GM19240 (cell line): ENCODE results near the gene CHML.

ENCODE experiments used
- DNase-seq: peaks from one replicate; pipeline ENCODE4 v3.0.0; 2011; ENCODE audit warnings: low spot score; ENCODE audit not compliant: insufficient read length

Gene CHML

GRCh38 chr1:241617426-241617825, 22.7 kb downstream of the CHML start:
- DNase-seq, result no peak

- DNase-seq, result no peak
Measured at GRCh38 chr1:241615043-241615974, 24.9 kb downstream of the CHML start.

DNA sequence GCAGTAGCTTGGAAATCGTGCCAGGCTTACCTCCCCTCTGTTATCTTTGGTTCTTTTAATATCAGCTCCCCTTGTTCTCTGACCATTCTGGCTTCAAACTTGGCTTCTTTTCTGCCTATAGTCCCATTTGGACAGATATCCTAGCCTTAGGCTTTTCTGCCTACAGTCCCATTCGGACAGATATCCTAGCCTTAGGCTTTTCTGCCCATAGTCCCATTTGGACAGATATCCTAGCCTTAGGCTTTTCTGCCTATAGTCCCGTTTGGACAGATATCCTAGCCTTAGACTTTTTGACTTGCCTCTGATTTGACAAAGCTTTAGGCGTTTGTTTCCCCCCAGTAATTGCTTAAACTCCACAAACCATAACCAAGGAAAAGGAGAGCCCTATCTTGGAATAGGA, 25.6 kb downstream of the CHML start:
- DNase-seq, result no peak

DNA sequence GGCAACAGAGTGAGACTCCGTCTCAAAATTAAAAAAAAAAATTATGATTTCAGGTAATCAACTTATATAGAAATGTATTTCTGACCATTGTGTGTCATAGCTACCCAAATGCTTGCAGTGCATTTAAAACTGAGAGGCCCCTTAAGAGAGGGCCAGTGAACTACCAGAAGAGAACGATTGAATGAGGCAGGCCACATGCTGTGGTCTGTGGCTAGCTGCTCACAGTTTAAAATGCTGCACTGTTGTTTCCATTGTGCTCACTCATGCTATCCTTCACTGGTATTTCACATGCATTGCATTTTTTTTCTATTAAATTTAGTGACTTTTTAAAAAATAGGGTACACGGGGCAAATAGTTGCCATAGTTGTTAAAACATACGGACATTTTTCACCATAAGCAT, 26.0 kb downstream of the CHML start:
- DNase-seq, result no peak

DNA sequence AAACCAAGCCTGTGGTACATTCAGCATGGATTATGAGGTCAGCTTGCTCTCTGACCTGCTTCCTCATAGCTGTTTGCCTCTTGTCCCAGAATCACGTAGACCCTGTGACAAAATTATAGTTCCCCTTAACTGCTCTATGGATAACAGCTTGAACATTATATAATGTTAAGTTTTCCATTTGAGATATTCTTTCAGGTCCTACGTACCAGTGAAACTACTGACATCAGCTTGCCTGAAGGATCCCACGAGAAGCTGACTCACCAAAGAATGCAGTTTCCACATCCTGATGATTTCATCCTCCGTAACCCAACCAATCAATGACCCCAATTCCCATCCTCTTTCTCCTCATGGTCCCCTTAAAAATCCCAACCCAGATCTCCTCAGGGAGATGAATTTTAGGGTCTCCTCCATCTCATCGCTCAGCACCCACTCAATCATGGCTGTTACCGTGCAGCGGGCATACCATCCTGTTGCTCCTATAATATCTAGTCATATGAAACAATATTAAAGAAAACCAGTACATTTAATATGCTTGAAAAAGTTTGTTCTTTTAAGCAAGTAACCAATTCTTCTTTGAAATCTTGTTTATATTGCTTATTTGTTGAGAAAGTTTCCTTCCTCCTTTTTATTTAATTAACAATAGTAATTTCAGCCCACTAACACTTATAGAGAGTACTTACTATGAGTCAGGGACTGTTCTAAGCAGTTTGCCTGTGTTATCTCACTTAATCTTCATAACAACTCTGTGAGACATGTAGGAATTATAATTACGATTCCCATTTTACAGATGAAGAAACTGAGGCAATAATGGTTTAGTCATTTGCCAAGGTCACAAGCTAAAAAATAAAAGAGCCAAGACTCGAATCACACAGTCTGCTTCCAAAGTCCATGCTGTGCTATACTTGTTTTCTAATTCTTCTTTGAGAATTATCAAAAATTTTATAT, 27.4 kb downstream of the CHML start:
- no peak for DNase-seq

DNA sequence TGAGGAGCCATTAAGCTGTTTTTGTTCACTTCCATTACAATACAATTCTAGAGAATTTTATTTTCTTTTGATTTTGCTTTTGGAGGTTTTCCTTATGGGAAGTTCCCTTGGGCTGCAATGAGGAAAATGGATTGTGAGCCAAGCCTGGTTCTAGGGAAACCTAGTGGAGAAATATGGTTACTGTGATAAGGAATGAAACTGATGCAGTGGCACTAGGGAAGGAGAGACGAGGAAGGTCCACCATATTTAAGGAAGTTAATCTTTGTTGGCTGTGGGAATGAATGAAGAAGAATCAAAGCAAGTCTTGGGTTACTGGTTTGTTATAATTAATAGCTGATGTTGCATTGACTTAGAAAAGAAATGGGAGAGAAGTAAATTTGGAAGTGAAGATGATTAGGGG, 28.4 kb downstream of the CHML start:
- DNase-seq, result no peak

DNA sequence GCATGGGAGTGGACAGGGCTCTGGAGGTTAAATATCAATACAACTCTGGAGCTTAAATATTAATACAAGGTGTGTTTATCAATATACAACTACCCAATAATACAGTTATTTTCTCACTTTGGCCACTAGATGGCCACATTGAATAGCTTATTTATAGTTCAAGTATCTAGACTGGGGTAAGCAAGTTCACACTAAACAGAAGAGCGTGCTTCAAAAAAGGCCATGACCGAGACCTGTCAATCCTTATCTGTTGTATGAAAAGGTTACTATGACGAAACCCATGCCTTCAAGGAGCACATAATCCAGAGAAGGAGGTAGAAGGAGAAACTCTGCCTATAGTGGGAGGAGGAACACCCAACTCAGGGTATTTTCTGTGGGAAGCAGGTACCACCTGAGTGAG, 29.1 kb downstream of the CHML start:
- DNase-seq, result peak; percentile 41

- no peak for DNase-seq
Measured at GRCh38 chr1:241610056-241610815, 29.9 kb downstream of the CHML start.

GRCh38 chr1:241608379-241609033, 31.7 kb downstream of the CHML start:
- no peak for DNase-seq

DNA sequence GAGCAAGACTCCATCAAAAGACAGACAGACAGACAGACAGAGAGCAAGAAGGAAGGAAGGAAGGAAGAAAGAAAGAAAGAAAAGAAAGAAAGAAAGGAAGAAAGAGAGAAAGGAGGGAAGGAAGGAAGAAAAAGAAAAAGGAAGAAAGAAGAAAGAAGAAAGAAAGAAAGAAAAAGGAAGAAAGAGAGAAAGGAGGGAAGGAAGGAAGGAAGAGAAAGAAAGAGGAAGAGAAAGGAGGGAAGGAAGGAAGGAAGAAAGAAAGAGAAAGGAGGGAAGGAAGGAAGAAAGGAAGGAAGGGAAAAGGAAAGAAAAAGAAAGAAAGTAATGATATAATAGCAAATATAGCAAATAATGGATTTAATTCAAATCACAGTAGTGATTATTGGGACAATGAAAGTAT, 32.7 kb downstream of the CHML start:
- no peak for DNase-seq

- DNase-seq, result no peak
Measured at GRCh38 chr1:241606544-241606943, 33.6 kb downstream of the CHML start.

GRCh38 chr1:241605146-241605805, 34.9 kb downstream of the CHML start:
- DNase-seq, result no peak

- DNase-seq, result no peak
Measured at GRCh38 chr1:241603731-241604245, 36.4 kb downstream of the CHML start.

GRCh38 chr1:241600496-241600901, 39.7 kb downstream of the CHML start:
- no peak for DNase-seq

DNA sequence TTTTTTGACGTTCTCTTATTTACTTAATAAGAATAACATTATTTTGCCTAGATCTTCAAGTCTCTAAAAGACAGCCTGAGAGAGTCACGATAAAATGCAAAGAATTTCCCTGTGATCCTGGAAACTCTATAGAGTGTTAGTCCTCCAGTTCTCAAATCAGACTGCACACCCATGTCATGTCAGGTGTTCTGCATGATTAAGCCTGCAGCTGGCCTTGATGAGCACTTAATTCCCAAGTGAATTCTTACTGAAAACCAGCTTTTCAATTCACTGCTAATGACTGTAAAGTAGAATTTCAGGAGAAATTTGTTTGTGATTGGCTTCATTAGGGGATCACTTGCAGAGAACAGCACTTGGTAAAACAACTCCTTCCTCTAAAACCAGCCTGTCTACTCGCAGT, 41.9 kb downstream of the CHML start:
- no peak for DNase-seq

- DNase-seq, result no peak
Measured at GRCh38 chr1:241596633-241597032, 43.5 kb downstream of the CHML start.

- no peak for DNase-seq
Measured at GRCh38 chr1:241593186-241593585, 47.0 kb downstream of the CHML start.

DNA sequence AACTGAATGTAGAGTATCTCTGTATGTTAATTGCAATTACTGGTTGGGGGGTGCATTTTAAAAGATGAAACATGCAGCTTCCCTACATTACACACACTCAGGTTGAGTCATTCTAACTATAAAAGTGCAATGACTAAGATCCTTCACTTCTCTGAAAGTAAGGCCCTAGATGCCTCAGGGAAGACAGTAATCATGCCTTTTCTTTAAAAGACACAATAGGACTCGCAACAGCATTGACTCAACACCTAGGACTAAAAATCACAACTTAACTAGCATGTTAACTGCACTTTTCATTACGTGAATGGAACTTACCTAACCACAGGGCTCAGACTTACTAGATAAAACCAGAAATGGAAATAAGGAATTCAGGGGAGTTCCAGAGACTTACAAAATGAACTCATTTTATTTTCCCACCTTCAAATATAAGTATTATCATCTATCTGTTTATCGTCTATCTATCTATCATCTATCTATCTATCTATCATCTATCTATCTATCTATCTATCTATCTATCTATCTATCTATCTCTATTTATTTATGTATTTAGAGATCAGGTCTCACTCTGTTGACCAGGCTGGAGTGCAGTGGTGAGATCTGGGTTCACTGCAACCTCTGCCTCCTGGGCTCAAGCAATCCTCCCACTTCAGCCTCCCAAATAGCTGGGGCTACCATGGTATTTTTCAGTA, 47.8 kb downstream of the CHML start:
- DNase-seq, result no peak

DNA sequence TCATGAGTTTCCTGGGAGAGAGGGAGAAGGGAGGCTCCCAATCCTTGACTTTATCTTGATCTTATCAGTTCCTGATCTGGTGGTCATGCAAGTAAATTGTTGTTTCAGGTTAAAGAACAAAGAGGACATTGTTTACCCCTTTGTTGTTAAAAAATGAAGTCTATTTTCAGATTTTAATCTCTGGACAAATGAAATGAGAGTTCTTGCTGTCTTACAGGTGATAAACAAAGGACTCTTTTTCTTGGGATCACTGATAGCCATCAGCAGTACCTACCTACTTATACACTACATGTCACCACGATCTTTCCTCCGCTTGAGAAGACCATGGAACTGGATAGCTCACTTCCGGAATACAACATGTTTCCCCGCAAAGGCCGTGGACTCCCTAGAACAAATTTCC, 48.4 kb downstream of the CHML start:
- no peak for DNase-seq

GRCh38 chr1:241591317-241591716, 48.9 kb downstream of the CHML start:
- no peak for DNase-seq
